GM12891 (cell line): ENCODE results near the gene DRAP1.
A peak's percentile ranks its signal among the peaks of the same experiment; 100 is the strongest.

Source experiments
- PAX5 ChIP-seq: IDR thresholded peaks from 2 replicates; pipeline ENCODE4 v1.6.1; 2011; ENCODE audit warnings: low read length, moderate library complexity, mild to moderate bottlenecking; ENCODE audit not compliant: insufficient read depth, severe bottlenecking
- POLR2A ChIP-seq: IDR thresholded peaks from 2 replicates; pipeline ENCODE4 v1.6.1; 2011; ENCODE audit warnings: low read depth, low read length, control low read depth
- POLR2AphosphoS5 ChIP-seq: IDR thresholded peaks from 2 replicates; pipeline ENCODE4 v1.6.1; 2011; ENCODE audit warnings: low read depth, low read length, control low read depth
- POU2F2 ChIP-seq: IDR thresholded peaks from 2 replicates; pipeline ENCODE4 v1.6.1; 2011; ENCODE audit warnings: low read depth, mild to moderate bottlenecking, control low read depth, low read length, moderate library complexity
- SPI1 ChIP-seq: IDR thresholded peaks from 2 replicates; pipeline ENCODE4 v1.6.1; 2011; ENCODE audit warnings: low read depth, low read length, control low read depth
- TAF1 ChIP-seq: IDR thresholded peaks from 2 replicates; pipeline ENCODE4 v1.6.1; 2011; ENCODE audit warnings: low read depth, low read length, control low read depth

GRCh38 chr11:65919141-65919572 lies at the start of gene DRAP1:
- TF ChIP-seq SPI1, result no peak
- TF ChIP-seq POLR2A, result no peak
- 0 out of 2 replicates have a peak, but pooled peaks have one; percentile 53 for TF ChIP-seq POU2F2
- peak; percentile 37; the same call in 1 of the 2 replicates for TF ChIP-seq TAF1
- TF ChIP-seq POLR2AphosphoS5, result no peak
- peak; percentile 65 for TF ChIP-seq PAX5
